Activated CD4-positive, CD25-positive, alpha-beta regulatory T cell treated with anti-CD3 and anti-CD28 coated beads, Interleukin-2, amount 50 U/mL, for 24 hours (primary cell): Measurements from ENCODE around the gene EXD2.
"Not testable (repeated sequence)": the region's sequence is repeated elsewhere in the genome, so short reads cannot be mapped to it uniquely, and the experiment has no call there.

Experiments used
- ATAC-seq, 2 donors: fragments of 150-1000 bp; cut with Tn5 transposase; one replicate each; pipeline ENCODE4 v1.10.0; 2021; ENCODE audit warnings: mild to moderate bottlenecking in 1 of 2, moderate library complexity in 1 of 2

EXD2 gene

DNA sequence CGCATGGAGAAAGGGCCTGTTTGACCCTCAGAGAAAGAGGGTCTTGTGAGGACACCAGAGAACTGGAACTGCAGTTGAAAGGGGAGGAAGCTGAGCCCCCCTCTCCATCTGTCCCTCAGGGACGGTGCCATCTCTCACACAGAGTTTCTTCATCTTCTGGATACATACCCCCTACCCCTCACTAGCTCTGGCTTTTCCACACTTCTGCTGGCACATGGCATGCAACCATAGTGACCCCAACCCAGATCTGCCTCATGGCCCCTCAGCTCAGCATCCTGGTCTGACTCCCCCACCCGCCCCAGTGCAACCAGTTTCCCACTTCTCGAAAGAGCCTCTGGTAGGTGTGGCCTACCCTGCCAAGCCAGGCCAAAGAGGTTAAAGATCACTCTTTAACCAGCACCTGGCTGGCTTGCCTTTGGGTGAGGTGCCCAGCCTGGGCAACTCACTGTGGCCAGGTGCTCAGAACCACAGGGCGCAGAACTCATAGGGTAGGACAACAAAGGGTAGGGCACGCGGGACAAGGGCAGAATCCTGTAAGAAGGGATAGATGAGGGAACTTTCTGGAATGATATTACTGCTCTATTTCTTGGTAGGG, 94.5 kb downstream of the EXD2 start:
- no peak for ATAC-seq

DNA sequence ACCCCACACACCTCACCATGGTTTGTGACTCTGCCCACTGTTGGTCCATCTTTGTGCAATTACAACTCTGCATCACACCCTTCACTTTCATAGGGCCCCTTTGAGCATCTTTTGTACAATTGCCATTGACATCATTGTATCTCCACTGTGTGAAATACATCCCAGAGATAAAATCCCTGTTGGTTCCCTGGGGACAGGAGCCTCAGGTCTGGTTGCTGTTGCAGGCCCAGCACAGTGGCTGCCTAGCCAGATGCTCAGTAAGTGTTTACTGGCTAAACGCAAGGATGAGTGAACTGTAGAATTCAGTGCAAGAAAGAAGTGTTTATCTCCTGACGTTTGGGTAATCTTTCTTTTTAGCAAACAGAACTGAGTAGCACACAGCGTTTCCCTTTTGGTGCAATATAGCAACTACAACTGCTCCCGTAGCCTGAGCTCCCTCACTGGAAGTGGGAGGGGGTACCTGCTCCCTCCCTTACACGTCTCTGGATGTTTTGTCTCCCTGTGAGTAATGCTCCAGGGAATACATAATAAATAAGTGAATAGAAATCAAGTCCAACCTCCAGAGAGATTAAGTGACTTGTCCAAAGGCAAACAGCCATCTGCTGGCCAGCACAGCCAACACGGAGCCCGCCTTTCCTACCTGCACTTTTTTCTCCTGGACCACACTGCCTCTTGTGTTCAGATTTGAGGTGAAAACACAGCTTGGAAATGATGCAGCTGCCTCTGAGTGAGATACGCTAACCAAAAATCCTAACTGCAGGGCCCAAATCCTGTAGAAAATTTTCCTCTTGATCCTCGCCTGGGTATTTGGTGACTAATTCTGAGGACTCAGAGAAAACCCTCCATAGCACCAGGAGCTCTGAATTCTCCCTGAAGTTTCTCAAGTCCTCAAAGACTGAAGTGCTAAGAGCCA, 96.1 kb downstream of the EXD2 start:
- ATAC-seq: no peak

DNA sequence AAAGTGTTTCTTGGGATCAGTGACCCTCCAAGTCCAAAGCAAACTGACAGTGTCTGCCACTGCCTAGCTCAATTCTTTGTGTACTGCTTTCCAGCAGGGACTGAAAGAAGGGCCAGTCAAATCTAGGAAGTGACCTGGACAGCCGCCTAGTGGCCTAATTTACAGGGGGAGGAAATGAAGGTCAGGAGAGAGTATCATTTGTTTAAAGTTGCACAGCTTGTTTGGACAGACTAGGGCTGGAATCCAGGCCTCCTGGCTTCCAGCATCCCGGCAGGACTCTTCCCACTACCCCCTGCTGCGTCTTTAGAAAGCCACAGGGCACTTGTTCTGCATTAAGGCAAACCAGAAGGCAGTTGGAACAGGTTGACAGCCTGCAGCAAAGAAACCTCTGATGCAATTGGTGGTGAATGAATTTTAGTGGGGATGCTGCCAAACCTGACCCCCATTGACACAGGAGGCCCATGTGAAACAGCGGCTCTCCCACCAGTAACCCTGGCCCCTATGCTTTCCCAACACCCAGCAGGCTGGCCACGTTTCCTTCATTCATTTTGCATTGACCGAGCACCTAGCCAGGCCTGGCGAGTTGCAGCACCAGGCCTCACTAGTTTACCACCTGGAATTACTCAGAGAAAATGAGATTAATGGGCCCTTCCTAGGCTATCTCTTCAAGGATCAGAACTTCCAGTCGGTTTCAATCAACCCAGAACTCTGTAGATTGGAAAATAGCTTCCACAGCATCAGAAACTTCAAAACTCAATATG, 96.9 kb downstream of the EXD2 start:
- no peak for ATAC-seq

DNA sequence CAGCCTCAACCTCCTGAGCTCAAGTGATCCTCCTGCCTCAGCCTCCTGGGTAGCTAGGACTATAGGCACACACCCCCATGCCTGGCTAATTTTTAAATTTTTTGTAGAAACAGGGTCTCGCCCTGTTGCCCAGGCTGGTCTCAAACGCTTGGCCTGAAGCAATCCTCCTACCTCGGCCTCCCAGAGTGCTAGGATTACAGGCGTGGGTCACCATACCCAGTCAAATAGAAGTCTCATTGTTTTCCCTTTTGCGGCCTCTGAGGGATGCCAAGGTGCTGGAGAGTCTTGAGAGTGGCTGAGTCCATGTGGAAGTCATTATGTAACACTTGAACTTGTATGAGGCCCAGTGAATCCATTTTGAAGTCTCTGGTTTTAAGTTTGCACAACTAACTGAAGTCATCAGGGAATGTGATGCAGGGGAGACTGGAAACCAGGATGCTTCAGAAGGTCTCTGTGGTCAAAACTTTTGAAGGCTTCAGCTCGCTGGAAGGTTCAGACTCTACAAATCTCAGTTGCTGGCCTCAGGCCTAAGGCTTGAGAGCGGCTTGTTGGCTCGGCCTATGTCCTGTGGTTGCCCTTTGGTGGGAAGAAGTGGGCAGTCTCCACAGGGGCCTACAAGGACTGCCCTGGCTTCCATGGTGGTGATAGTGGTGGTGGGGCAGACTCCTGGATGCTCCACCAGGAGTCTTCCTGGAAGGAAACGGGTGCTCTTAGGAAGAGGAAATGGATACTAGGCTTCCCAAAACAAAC, 97.8 kb downstream of the EXD2 start:
- no peak for ATAC-seq

DNA sequence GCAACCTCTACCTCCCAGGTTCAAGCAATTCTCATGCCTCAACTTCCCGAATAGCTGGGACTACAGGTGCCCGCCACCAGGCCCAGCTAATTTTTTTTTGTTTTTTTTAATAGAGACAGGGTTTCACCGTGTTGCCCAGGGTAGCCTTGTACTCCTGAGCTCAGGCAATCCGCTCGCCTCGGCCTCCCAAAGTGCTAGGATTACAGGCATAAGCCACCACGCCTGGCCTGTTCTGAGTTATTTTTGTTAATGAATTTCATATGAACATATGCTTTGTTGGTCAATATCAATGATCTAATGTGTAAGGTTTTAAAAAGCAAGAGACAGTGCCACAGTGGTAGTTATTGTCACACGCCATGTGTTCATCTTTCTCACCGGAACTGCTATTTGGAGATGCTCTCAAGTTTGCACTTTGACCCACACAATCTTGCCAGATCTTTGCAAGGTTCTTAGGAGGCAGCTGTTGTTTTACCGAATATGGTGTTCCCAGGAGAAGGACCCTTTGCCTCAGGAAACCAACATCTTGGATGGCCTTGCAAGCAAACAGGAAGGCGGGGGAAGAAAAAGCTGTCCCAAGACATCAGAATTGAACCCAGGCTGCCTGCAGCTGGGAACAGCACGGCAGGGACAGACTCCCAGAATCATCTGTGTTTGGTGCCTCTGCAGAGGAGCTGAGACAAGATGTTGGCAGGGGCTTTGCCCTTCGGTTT, 98.7 kb downstream of the EXD2 start:
- ATAC-seq: no peak

DNA sequence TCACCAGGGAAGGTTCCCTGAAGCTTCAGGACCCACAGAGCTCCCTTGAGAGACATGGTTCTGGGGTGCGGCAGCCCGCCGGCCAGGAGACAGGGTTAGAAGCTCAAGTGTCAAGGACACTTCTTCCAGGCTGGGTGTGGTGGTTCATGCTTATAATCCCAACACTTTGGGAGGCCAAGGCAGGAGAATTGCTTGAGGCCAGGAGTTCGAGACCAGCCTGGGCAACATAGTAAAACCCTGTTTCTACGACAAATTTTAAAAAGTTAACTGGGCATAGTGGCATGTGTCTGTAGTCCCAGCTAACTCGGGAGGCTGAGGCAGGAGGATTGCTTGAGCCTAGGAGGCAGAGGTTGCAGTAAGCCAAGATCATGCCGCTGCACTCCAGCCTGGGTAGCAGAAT, 99.6 kb downstream of the EXD2 start:
- ATAC-seq: not testable (repeated sequence)

DNA sequence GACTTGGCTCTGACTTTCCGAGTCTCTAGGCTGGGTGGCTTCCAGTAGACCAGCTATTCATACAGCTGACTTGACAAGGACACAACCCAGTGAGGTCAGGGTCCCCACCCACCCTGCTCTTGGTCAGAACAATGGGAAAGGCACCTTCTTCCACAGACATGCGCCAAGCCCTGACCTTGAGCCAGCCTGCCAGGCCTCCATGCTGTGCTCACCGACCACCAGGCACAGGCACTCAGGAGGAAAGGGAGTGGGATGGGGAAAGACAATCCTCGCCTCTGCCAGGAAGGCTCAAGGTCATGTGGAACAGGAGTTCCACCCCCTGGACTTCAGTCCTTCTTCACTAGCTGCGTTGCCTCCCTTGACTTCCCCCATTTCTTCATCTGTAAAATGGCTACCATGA, 100.1 kb downstream of the EXD2 start:
- no peak for ATAC-seq

DNA sequence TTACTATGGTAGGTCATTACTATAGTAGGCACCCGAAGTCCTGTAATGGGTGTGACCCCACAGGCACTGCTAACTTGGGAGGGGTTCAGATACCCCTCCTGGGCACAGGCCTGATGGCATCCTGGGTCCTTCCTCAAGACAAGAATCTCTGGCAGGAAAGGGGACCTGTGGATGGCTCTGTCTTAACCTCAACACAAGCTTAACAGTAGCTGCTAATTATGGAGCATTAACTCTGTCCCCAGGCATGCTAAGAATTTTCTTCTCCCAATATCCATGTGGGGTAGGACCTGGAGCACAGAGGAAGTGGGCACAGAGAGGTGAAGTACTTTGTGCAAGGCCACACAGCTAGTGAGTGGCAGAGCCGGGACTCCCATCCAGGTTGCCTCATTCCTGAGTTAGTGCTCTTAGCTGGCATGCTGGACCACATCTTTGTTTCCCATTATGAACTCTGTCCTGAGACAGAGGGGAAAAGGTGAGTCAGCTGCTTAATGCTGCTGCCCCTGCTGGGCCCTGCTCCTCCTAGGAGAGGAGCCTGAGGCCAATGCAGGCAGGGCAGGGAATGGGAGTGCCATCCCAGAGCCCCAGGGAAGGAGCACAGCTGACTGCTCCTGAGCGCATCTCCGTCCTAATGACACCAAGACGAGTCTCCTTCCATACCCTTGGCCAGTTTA, 100.7 kb downstream of the EXD2 start:
- no peak for ATAC-seq
